Endothelial cell of hepatic sinusoid (primary cell): ENCODE measurements around the gene GLTP.
"Not testable (repeated sequence)": the region's sequence is repeated elsewhere in the genome, so short reads cannot be mapped to it uniquely, and the experiment has no call there.

Source experiments
- in situ Hi-C: cut with HindIII; loops from 2 replicates; pipeline ENCODE4 v1.10.0; 2017; ENCODE audit warnings: low sequenced_read_pairs

GLTP gene

GRCh38 chr12:109905301-109905700, 25.0 kb upstream of the GLTP start:
- in situ Hi-C loops, result loop anchor here (5.0 kb wide), 1 partner anchor 48 kb away; no protein-coding TSS in a partner anchor

GRCh38 chr12:109902891-109903418, 22.6 kb upstream of the GLTP start:
- in situ Hi-C loops, result no loop called here

- in situ Hi-C loops, result no loop called here
Observed at GRCh38 chr12:109900752-109901580, 20.6 kb upstream of the GLTP start.

GRCh38 chr12:109899783-109900751, 19.7 kb upstream of the GLTP start, which contains the start of gene TCHP:
Gene TCHP, plus strand, starts transcription at chr12:109900274. Its CDS starts 2,753 bp downstream, at chr12:109903027.
- in situ Hi-C loops, result no loop called here

- in situ Hi-C loops, result not testable (repeated sequence)
Observed at GRCh38 chr12:109899345-109899744, 19.0 kb upstream of the GLTP start.

- in situ Hi-C loops, result no loop called here
Observed at GRCh38 chr12:109897029-109897428, 16.7 kb upstream of the GLTP start.

- in situ Hi-C loops, result no loop called here
Observed at GRCh38 chr12:109896188-109896587, 15.8 kb upstream of the GLTP start.

- in situ Hi-C loops, result no loop called here
Observed at GRCh38 chr12:109894939-109895338, 14.6 kb upstream of the GLTP start.

- in situ Hi-C loops, result no loop called here
Observed at GRCh38 chr12:109893261-109893995, 13.1 kb upstream of the GLTP start.

GRCh38 chr12:109892748-109893147, 12.4 kb upstream of the GLTP start:
- in situ Hi-C loops, result no loop called here

- in situ Hi-C loops, result no loop called here
Observed at GRCh38 chr12:109892165-109892715, 11.9 kb upstream of the GLTP start.

- in situ Hi-C loops, result not testable (repeated sequence)
Observed at GRCh38 chr12:109891731-109892130, 11.4 kb upstream of the GLTP start.

GRCh38 chr12:109890620-109891170, 10.4 kb upstream of the GLTP start:
- in situ Hi-C loops, result no loop called here

- in situ Hi-C loops, result no loop called here
Observed at GRCh38 chr12:109888179-109889020, 8.1 kb upstream of the GLTP start.

- in situ Hi-C loops, result no loop called here
Observed at GRCh38 chr12:109885616-109886015, 5.3 kb upstream of the GLTP start.

GRCh38 chr12:109883461-109883860, 3.1 kb upstream of the GLTP start:
- in situ Hi-C loops, result no loop called here

- in situ Hi-C loops, result no loop called here
Observed at GRCh38 chr12:109881752-109882151, 1.4 kb upstream of the GLTP start.

GRCh38 chr12:109880938-109881337, 597 bp upstream of the GLTP start:
- in situ Hi-C loops, result no loop called here
